ENCODE measurements around the gene ASPN. TPM values are rescaled to one million over a fixed set of nuclear protein-coding genes. Genes with fewer than 3 reads are reported as not detected.
A peak's percentile ranks its signal among the peaks of the same experiment; 100 is the strongest.

The ASPN gene
- total and polyA plus RNA-seq, 11 donors = 4.6 to 36.3 (median 17.3) TPM

DNA sequence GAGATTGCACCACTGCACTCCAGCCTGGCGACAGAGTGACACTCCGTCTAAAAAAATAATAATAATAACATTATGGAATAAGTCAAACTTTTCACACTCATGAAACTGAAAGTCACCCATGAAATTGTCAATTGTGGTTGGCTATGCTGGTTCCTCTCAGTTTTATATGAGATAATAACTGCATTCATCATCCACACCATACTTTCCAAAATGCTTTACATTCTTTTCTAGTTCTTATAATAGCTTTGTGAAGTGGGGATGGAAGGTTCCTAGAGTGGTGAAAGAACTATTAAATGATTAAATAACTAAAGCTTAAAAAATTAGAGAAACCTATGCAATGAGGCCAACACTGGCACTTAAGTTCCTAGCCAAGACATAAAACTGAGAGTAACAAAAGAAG lies 12.6 kb upstream of the ASPN start:
- Histone ChIP-seq H3K9me3 (no peaks in the 10 kb centered on the region), H3K4me3 (no peak overlapping the region), H3K27ac (no peak overlapping the region), H3K27me3 (no peaks in the 10 kb centered on the region), H3K36me3 (peaks cover 0 to 19% (median 0%) of the 10 kb centered on the region in 9 donors), H3K4me1 (peaks cover 0 to 19% (median 0%) of the 10 kb centered on the region in 12 donors)
- intact Hi-C loops (cut with DNase I) = no loop called here
- WGBS, 4 donors = 88 to 92% (median 90%) methylated on average over 2 of the region's 2 CpGs
- TF ChIP-seq POLR2A (IDR thresholded peaks at IDR 0.05) = no peak
- TF ChIP-seq, protein P1, sequence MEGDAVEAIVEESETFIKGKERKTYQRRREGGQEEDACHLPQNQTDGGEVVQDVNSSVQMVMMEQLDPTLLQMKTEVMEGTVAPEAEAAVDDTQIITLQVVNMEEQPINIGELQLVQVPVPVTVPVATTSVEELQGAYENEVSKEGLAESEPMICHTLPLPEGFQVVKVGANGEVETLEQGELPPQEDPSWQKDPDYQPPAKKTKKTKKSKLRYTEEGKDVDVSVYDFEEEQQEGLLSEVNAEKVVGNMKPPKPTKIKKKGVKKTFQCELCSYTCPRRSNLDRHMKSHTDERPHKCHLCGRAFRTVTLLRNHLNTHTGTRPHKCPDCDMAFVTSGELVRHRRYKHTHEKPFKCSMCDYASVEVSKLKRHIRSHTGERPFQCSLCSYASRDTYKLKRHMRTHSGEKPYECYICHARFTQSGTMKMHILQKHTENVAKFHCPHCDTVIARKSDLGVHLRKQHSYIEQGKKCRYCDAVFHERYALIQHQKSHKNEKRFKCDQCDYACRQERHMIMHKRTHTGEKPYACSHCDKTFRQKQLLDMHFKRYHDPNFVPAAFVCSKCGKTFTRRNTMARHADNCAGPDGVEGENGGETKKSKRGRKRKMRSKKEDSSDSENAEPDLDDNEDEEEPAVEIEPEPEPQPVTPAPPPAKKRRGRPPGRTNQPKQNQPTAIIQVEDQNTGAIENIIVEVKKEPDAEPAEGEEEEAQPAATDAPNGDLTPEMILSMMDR (IDR thresholded peaks at IDR 0.05) = no peak
- no peak for ATAC-seq
- DNase-seq = no peak

GRCh38 chr9:92493749-92494387 lies 11.6 kb upstream of the ASPN start:
- peaks cover 0 to 16% (median 0%) of the 10 kb centered on the region in 9 donors for H3K36me3 ChIP-seq
- peaks cover 0 to 23% (median 0%) of the 10 kb centered on the region in 12 donors for H3K4me1 ChIP-seq
- TF ChIP-seq, protein P1 (IDR thresholded peaks at IDR 0.05) = no peak
- no peak for TF ChIP-seq POLR2A (IDR thresholded peaks at IDR 0.05)
- DNase-seq (no peak), ATAC-seq (no peak)
- whole genome bisulfite sequencing, 4 donors = 90 to 95% (median 91%) methylated on average over 9 of the region's 9 CpGs
- no peak overlapping the region for H3K27ac ChIP-seq
- H3K27me3 ChIP-seq = no peaks in the 10 kb centered on the region
- intact Hi-C loops (cut with DNase I) = no loop called here
- no peak overlapping the region for H3K4me3 ChIP-seq
- no peaks in the 10 kb centered on the region for H3K9me3 ChIP-seq

DNA sequence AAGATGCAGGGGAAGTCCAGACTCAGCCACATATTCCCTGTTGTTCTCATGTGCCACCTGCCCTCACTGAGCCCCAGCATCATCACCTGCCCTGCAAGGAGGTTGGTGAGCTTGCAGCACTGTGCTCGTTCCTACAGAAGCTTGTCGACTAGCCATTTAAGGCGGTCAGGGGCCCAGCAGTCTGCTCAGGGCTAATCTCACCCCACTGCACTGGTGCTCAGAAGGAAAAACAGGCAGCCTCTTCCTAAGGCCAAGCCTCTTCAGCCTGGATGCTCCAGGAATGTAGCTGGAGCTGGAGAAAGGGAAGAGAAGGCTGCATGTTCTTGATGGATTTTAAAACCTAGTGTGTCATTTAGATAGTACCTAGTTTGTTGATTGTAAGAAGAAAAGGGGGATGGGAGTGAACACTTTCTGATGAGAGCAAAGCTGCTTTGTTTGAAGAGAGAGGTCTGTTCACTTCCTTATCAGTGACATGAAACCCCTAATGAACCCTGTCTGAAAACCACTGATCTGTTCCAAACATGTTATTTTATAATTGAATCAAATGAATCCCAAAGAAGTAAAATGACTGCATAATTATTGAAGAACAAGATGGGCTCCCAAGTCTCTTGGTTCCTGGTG lies 10.6 kb upstream of the ASPN start:
- WGBS, 4 donors = 46 to 88% (median 55%) methylated on average over 1 to 3 of the region's 3 CpGs
- Histone ChIP-seq H3K9me3 (no peaks in the 10 kb centered on the region), H3K4me1 (peaks cover 0 to 28% (median 0%) of the 10 kb centered on the region in 12 donors), H3K36me3 (peaks cover 0 to 16% (median 0%) of the 10 kb centered on the region in 9 donors), H3K27me3 (no peaks in the 10 kb centered on the region), H3K4me3 (no peak overlapping the region), H3K27ac (no peak overlapping the region)
- TF ChIP-seq, protein P1 (IDR thresholded peaks at IDR 0.05) = no peak
- no peak for TF ChIP-seq POLR2A (IDR thresholded peaks at IDR 0.05)
- intact Hi-C loops (cut with DNase I) = no loop called here
- no peak for DNase-seq
- no peak for ATAC-seq

DNA sequence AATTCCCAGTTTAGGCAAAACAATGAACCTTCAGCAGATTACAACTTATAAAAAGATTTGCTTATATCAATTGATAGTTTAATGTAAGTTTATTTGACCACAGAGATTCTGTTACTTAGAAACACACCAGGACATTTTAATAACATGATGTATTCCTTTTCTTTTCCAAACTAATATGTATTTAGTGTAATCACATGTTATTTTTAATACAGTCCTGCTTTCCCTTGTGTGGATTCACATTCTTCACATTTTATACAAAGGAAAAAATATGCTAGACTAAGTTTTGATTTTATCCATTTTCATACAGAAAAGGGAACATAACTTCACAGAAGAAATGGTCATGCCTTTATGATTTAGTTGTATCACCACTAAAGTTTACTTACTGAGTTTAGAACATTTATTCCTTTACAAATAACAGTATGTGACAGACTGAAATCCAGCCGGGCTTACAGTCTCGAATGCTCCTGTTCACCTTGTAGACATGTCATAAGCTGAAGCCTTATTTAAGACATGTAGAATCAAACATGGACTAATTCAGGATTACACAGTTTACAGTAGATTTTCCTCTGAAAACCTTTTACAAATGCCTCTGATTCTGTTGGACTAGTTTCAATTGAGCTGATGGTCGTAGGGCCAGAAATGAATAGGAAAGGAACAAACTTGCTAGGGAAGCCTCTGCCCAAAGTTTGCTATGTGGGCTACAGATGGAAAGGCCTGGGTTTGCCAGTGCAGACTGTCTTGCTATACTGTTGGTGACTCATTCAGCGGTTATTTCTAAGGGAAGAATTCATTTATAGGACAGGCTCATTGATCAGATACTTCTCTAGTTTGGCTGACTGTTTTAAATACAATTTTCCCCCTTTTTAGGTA lies 6.6 kb upstream of the ASPN start:
- Histone ChIP-seq H3K27me3 (no peaks in the 10 kb centered on the region), H3K9me3 (no peaks in the 10 kb centered on the region), H3K27ac (peak overlapping the region in 5 of 12 donors; percentile 2 to 45 (median 33)), H3K4me1 (peaks cover 0 to 42% (median 5%) of the 10 kb centered on the region in 12 donors), H3K4me3 (no peak overlapping the region), H3K36me3 (peaks cover 0 to 3% (median 0%) of the 10 kb centered on the region in 9 donors)
- 60 to 80% (median 70%) methylated on average over 4 of the region's 4 CpGs for WGBS, 4 donors
- ATAC-seq = no peak
- DNase-seq = no peak
- no peak for TF ChIP-seq POLR2A (IDR thresholded peaks at IDR 0.05)
- TF ChIP-seq, protein P1 (IDR thresholded peaks at IDR 0.05) = no peak
- intact Hi-C loops (cut with DNase I) = loop anchor here in 4 of 10 donors (5.0 to 10.0 kb wide), 4 partner anchors 46 to 126 kb away; partner anchors contain the start of gene ECM2 (in 1 of the 4)
